Vagina (tissue), 2 donors: ENCODE data around the gene PLD2. TPM values are rescaled to one million over a fixed set of nuclear protein-coding genes. Genes with fewer than 3 reads are reported as not detected.

ENCODE experiments used
- DNase-seq, 2 donors: peaks; one replicate each; pipeline ENCODE4 v3.0.0-alpha.2; 2017; ENCODE audit errors: extremely low spot score in 2 of 2
- H3K27ac ChIP-seq: fragments of 200-600 bp; sonication (generic); one replicate; pipeline ENCODE4 v1.5.1; 2019
- H3K27me3 ChIP-seq: fragments of 200-600 bp; sonication (generic); one replicate; pipeline ENCODE4 v1.5.1; 2019
- H3K36me3 ChIP-seq, 2 donors: fragments of 200-600 bp; sonication (generic); one replicate each; pipeline ENCODE4 v1.5.1; 2017 to 2019
- H3K4me1 ChIP-seq: fragments of 200-600 bp; sonication (generic); one replicate; pipeline ENCODE4 v1.5.1; 2019
- H3K4me3 ChIP-seq, 2 donors: fragments of 200-600 bp; sonication (generic); 1 replicate in 1 of 2; 2 replicates in 1 of 2; pipeline ENCODE4 v1.5.1; 2016 to 2019
- H3K9me3 ChIP-seq: fragments of 200-600 bp; sonication (generic); one replicate; pipeline ENCODE4 v1.5.1; 2019
- POLR2A ChIP-seq, 2 donors: fragments of 450-650 bp; IDR thresholded peaks; one replicate each; pipeline ENCODE4 v1.6.1; 2017; ENCODE audit warnings: antibody characterized with exemption in 2 of 2, mild to moderate bottlenecking in 2 of 2, moderate library complexity in 2 of 2
- POLR2AphosphoS5 ChIP-seq, 2 donors: sonication (generic); formaldehyde crosslinking; IDR thresholded peaks; one replicate each; pipeline ENCODE4 v1.9.0; 2017; ENCODE audit warnings: antibody characterized with exemption in 2 of 2, mild to moderate bottlenecking in 2 of 2, low read depth in 1 of 2; ENCODE audit not compliant: insufficient read depth in 1 of 2
- intact Hi-C: fragments of 100-400 bp; cut with DNase I; formaldehyde crosslinking; loops from one replicate; pipeline ENCODE4 v1.15.1; 2023
- total RNA-seq: library from RNA; depleted of rRNA; stranded (reverse); fragments of >200 nt; gene quantifications from one replicate; pipeline ENCODE4 v1.2.3, GENCODE V29; 2016
- TF ChIP-seq, protein P1 (sequence below), 3 experiments: fragments of 450-650 bp in 2 of 3; fragments of 200-600 bp in 1 of 3; sonication (generic) in 1 of 3; IDR thresholded peaks; one replicate each; pipeline ENCODE4 v1.5.1; 2017 to 2019; ENCODE audit warnings: antibody characterized with exemption in 3 of 3, mild to moderate bottlenecking in 2 of 3, moderate library complexity in 2 of 3

The PLD2 gene
- total RNA-seq, 1 donor from 2014 or later, result 63.6 TPM

- TF ChIP-seq POLR2A (IDR thresholded peaks at IDR 0.05), result no peak
- TF ChIP-seq, protein P1, sequence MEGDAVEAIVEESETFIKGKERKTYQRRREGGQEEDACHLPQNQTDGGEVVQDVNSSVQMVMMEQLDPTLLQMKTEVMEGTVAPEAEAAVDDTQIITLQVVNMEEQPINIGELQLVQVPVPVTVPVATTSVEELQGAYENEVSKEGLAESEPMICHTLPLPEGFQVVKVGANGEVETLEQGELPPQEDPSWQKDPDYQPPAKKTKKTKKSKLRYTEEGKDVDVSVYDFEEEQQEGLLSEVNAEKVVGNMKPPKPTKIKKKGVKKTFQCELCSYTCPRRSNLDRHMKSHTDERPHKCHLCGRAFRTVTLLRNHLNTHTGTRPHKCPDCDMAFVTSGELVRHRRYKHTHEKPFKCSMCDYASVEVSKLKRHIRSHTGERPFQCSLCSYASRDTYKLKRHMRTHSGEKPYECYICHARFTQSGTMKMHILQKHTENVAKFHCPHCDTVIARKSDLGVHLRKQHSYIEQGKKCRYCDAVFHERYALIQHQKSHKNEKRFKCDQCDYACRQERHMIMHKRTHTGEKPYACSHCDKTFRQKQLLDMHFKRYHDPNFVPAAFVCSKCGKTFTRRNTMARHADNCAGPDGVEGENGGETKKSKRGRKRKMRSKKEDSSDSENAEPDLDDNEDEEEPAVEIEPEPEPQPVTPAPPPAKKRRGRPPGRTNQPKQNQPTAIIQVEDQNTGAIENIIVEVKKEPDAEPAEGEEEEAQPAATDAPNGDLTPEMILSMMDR (IDR thresholded peaks at IDR 0.05), result no peak
- TF ChIP-seq POLR2AphosphoS5 (IDR thresholded peaks at IDR 0.05; ENCODE audit: insufficient read depth in 1 of 2, low read depth in 1 of 2), result no peak
- no peak overlapping the region for H3K27ac ChIP-seq
- no peak for DNase-seq
- no peak overlapping the region for H3K4me3 ChIP-seq
- intact Hi-C loops, result no loop called here
- peaks cover 24% of the 10 kb centered on the region for H3K4me1 ChIP-seq
- H3K27me3 ChIP-seq, result no peaks in the 10 kb centered on the region
- H3K9me3 ChIP-seq, result no peaks in the 10 kb centered on the region
- peaks cover 0 to 9% of the 10 kb centered on the region in 2 donors for H3K36me3 ChIP-seq
Measured at GRCh38 chr17:4810696-4811290, 3.8 kb downstream of the PLD2 start.

DNA sequence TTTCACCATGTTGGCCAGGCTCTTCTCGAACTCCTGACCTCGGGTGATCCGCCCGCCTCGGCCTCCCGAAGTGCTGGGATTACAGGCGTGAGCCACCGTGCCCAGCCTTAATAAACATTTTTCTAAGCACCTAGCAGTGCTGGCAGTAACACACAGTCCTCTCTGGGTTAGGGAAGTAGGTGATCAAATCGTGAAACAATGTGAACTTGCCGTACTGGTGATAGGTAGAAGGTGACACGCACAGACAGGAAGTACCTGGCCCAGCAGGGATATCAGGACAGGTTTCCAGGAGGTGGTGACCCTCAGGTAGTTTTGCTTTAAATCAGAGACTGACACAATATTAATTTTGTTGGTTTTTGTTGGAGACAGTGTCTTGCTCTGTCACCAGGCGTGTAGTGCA lies 4.5 kb downstream of the PLD2 start:
- TF ChIP-seq POLR2A (IDR thresholded peaks at IDR 0.05), result no peak
- TF ChIP-seq POLR2AphosphoS5 (IDR thresholded peaks at IDR 0.05; ENCODE audit: insufficient read depth in 1 of 2, low read depth in 1 of 2), result no peak
- TF ChIP-seq, protein P1 (IDR thresholded peaks at IDR 0.05), result no peak
- Histone ChIP-seq H3K4me1 (peaks cover 17% of the 10 kb centered on the region), H3K9me3 (no peaks in the 10 kb centered on the region), H3K27ac (no peak overlapping the region), H3K36me3 (peaks cover 0 to 11% of the 10 kb centered on the region in 2 donors), H3K27me3 (no peaks in the 10 kb centered on the region), H3K4me3 (no peak overlapping the region)
- DNase-seq, result no peak
- intact Hi-C loops, result no loop called here

- Histone ChIP-seq H3K27ac (no peak overlapping the region), H3K36me3 (peaks cover 0 to 23% of the 10 kb centered on the region in 2 donors), H3K4me3 (no peak overlapping the region), H3K9me3 (no peaks in the 10 kb centered on the region), H3K4me1 (peaks cover 11% of the 10 kb centered on the region), H3K27me3 (no peaks in the 10 kb centered on the region)
- intact Hi-C loops, result no loop called here
- TF ChIP-seq POLR2A (IDR thresholded peaks at IDR 0.05) (no peak), POLR2AphosphoS5 (IDR thresholded peaks at IDR 0.05; ENCODE audit: insufficient read depth in 1 of 2, low read depth in 1 of 2) (no peak)
- TF ChIP-seq, protein P1 (IDR thresholded peaks at IDR 0.05), result no peak
- DNase-seq, result no peak
Measured at GRCh38 chr17:4812690-4813089, 5.7 kb downstream of the PLD2 start.

- peaks cover 0 to 45% of the 10 kb centered on the region in 2 donors for H3K36me3 ChIP-seq
- intact Hi-C loops, result no loop called here
Measured at GRCh38 chr17:4815043-4815675, 8.2 kb downstream of the PLD2 start.

More at GRCh38 chr17:4815043-4815675, 8.2 kb downstream of the PLD2 start:
- Histone ChIP-seq H3K27me3 (no peaks in the 10 kb centered on the region), H3K9me3 (no peaks in the 10 kb centered on the region), H3K27ac (no peak overlapping the region), H3K4me3 (no peak overlapping the region), H3K4me1 (no peaks in the 10 kb centered on the region)
- no peak for DNase-seq
- TF ChIP-seq POLR2AphosphoS5 (IDR thresholded peaks at IDR 0.05; ENCODE audit: insufficient read depth in 1 of 2, low read depth in 1 of 2) (no peak), POLR2A (IDR thresholded peaks at IDR 0.05) (no peak)
- TF ChIP-seq, protein P1 (IDR thresholded peaks at IDR 0.05), result no peak
